HG03457 (cell line): ENCODE results near the gene DUS4L.

Experiments used
- ATAC-seq: cut with Tn5 transposase; IDR thresholded peaks from one replicate; pipeline ENCODE4 v1.9.1; 2021; ENCODE audit warnings: moderate number of reproducible peaks; ENCODE audit not compliant: unreplicated experiment

The DUS4L gene

DNA sequence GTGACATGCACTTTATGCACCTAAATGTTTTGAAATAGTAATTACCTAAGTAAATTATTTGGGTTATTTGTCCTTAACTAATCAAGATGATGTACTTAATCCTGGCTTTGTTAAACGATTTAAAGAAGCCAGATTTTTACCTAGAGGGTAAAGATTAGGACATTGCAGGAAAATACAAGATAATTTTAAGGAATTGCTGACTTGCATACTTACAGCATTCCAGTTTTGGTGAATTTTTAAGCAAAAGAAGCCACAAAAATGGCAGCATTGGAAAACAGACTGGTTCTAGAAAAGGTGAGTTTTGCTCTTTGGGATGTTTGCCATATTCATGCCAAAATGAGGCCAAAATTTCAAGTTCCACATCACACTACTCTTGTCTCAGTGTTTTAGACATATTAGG is 49.7 kb downstream of the DUS4L start:
- no peak for ATAC-seq

DNA sequence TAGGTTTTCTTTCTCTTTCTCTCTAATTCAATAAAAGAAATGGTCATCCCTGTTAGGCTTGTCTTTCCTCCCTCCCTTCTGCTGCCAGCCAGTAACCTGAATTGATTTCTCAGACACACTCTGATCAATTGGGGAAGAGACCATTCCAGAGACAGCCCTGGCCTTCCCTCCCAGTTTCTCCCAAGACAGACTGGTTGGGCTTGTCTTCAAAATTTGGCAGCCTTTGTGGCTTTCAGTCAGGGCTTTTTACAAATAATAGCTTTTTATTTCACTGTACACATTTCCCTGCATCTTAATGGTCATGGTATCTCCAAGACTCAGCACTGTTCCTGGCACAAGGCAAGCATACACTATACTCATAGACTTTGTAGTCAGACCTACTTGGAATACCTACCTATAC is 50.2 kb downstream of the DUS4L start:
- no peak for ATAC-seq

DNA sequence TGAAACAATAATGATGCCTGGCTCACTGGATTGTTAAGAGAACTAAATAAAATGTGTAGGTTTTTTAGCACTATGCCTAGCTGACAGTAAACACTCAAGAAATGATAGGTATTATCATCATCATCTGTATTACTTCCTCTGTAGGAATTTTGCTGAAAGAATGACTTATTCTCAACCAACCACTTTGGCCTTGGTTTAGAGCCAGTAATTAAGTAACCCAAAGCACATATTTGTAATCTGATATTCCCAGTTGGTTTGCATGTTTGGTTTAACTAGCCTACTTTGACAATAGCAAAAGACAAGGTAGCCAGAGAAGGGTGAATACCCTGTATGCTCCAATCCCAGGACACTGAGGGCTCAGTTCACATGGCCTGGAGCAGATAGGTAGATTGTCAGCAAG is 50.7 kb downstream of the DUS4L start:
- ATAC-seq: no peak

DNA sequence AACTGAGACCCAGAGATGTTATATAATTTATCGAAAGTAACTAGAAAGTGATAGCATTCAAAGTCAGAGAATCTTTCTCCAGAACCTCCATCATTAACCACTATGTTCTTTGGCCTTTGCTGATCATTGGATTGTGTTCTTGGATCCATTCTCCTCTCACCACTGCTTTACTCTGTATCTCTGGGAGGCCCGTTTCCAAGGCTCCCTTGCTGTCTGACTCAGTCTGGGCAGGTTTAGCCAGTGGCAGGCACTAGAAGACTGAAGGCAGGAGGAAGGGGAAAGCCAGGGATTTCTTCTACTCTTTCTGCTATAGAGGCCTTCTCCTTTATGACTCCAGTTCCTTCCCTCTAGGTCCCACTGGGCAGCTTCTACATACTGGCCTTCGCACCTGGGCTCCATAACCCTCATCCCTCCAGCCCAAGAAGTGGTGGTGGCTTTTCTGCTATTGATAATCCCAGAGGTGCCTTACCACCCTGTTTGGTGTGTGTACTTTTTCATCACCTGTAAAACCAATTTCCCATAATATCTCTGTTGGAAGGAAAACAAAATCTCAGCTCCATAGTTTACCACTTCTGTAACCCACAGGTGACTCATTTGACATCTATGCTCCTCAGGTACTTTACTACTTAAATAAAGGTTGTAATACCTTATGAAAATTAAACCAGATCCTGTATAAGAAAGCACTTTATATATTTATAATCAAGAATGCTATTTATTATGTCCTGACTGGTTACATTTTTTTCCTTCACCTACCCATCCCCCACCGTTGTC is 52.3 kb downstream of the DUS4L start:
- ATAC-seq: no peak

DNA sequence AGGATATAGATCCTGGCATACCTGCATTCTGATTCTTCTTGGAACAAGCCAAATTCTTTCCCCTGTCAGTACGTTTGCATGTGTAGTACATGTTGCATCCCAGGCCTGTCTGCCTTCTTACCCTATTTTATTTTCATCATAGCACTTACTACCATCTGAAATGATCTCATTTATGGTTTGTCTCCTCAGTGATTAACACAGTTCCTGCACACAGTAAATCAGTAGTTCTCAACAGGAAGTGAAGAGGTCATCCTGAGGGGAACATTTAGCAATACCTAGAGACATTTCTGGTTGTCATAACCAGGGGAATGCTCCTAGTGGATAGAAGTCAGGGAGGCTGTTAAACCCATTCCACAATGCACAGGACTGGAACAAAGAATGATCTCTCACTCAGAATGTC is 58.7 kb downstream of the DUS4L start:
- ATAC-seq: no peak

DNA sequence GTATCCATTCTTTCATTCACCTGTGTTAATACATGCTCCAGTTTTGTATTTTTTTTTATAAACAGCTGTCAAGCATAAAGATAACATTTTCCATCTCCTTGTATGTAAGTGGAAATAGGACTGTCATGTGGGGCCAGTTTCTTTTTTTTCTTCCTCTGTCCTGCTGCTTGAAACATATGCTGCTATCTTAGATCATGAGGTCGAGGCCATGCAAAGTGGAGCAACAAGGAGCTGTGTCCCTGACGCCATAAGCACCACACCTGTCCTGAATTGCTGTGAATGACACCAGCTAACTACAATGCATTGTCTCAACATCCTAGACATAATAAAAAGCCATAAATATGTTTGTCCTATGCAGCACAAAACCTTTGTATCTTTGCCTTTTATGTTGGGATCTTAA is 59.1 kb downstream of the DUS4L start:
- ATAC-seq: no peak

DNA sequence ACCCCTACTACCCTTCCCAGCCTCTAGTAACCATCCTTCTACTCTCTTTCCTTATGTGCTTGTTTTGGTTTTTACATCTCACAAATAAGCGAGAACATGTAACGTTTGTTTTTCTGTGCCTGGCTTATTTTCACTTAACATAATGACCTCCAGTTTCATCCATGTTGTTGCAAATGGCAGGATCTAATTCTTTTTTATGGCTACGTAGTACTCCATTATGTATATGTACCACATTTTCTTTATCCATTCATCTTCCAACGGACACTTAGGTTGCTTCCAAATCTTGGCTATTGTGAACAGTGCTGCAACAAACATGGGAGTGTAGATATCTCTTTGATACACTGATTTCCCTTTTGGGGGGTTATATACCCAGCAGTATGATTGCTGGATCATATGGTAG is 63.2 kb downstream of the DUS4L start:
- ATAC-seq: no peak
